Measurements from ENCODE around the gene FABP3.

Gene FABP3

DNA sequence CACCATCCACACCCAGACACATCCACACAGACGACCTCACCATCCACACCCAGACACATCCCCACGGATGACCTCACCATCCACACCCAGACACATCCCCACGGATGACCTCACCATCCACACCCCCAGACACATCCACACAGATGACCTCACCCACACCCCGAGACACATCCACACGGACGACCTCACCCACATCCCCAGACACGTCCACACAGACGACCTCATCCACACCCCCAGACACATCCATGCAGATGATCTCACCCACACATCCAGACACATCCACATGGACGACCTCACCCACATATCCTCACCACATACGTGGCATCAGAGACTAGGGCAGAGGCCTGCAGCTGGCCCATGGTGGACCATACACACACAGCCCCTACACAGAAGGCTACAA is 14.7 kb upstream of the FABP3 start (continued):
- TF ChIP-seq ZNF670 (tag by site-specific recombination; IDR thresholded peaks at IDR 0.05; ENCODE audit: low read depth) (no peak), ZNF791 (tag by site-specific recombination; IDR thresholded peaks at IDR 0.05) (peak; percentile 59; the same call in 1 of the 2 replicates), HIC1 (tag by site-specific recombination; IDR thresholded peaks at IDR 0.05) (peak; percentile 93), SCRT1 (tag by site-specific recombination; IDR thresholded peaks at IDR 0.05; ENCODE audit: borderline replicate concordance) (no peak), ZNF157 (tag by site-specific recombination; IDR thresholded peaks at IDR 0.05) (no peak), ZNF324 (tag by site-specific recombination; IDR thresholded peaks at IDR 0.05) (peak; percentile 97), ZNF350 (tag by site-specific recombination; IDR thresholded peaks at IDR 0.05) (no peak), ZBTB21 (tag by site-specific recombination; IDR thresholded peaks at IDR 0.05) (peak; percentile 90), ZNF677 (tag by site-specific recombination; IDR thresholded peaks at IDR 0.05) (no peak), ZNF37A (tag by site-specific recombination; IDR thresholded peaks at IDR 0.05) (no peak), SCRT2 (tag by site-specific recombination; IDR thresholded peaks at IDR 0.05) (peak; percentile 58; the same call in 1 of the 2 replicates), SALL2 (tag by site-specific recombination; IDR thresholded peaks at IDR 0.05; ENCODE audit: borderline replicate concordance) (no peak), ZNF202 (tag by site-specific recombination; IDR thresholded peaks at IDR 0.05; ENCODE audit: borderline replicate concordance) (no peak), ZFP69B (tag by site-specific recombination; IDR thresholded peaks at IDR 0.05) (peak; percentile 78; the same call in 1 of the 2 replicates), ZBTB48 (tag by site-specific recombination; IDR thresholded peaks at IDR 0.05) (0 out of 2 replicates have a peak, but pooled peaks have one; percentile 33), ZNF501 (tag by site-specific recombination; IDR thresholded peaks at IDR 0.05) (no peak), ZNF121 (tag by site-specific recombination; IDR thresholded peaks at IDR 0.05) (no peak), ZNF311 (tag by site-specific recombination; IDR thresholded peaks at IDR 0.05; ENCODE audit: borderline replicate concordance) (no peak), ZIC2 (tag by site-specific recombination; IDR thresholded peaks at IDR 0.05) (no peak), ZNF521 (tag by site-specific recombination; IDR thresholded peaks at IDR 0.05) (no peak), ZNF366 (tag by site-specific recombination; conservative IDR thresholded peaks at IDR 0.05) (peak; percentile 82), ZNF777 (tag by site-specific recombination; IDR thresholded peaks at IDR 0.05; ENCODE audit: borderline replicate concordance) (no peak), ZEB2 (tag by site-specific recombination; IDR thresholded peaks at IDR 0.05) (peak; percentile 90), ZNF660 (tag by site-specific recombination; IDR thresholded peaks at IDR 0.05) (no peak), ZNF133 (tag by site-specific recombination; IDR thresholded peaks at IDR 0.05) (no peak), SP7 (tag by site-specific recombination; IDR thresholded peaks at IDR 0.05) (peak; percentile 70; the same call in 1 of the 2 replicates), ZNF155 (tag by site-specific recombination; IDR thresholded peaks at IDR 0.05) (no peak), ZNF600 (tag by site-specific recombination; IDR thresholded peaks at IDR 0.05) (no peak), TRIM28 (IDR thresholded peaks at IDR 0.05; ENCODE audit: borderline replicate concordance, low read length) (no peak), KLF1 (tag by site-specific recombination; IDR thresholded peaks at IDR 0.05) (peak; percentile 96), GFI1B (tag by site-specific recombination; IDR thresholded peaks at IDR 0.05) (no peak)
- TF ChIP-seq, protein P1, sequence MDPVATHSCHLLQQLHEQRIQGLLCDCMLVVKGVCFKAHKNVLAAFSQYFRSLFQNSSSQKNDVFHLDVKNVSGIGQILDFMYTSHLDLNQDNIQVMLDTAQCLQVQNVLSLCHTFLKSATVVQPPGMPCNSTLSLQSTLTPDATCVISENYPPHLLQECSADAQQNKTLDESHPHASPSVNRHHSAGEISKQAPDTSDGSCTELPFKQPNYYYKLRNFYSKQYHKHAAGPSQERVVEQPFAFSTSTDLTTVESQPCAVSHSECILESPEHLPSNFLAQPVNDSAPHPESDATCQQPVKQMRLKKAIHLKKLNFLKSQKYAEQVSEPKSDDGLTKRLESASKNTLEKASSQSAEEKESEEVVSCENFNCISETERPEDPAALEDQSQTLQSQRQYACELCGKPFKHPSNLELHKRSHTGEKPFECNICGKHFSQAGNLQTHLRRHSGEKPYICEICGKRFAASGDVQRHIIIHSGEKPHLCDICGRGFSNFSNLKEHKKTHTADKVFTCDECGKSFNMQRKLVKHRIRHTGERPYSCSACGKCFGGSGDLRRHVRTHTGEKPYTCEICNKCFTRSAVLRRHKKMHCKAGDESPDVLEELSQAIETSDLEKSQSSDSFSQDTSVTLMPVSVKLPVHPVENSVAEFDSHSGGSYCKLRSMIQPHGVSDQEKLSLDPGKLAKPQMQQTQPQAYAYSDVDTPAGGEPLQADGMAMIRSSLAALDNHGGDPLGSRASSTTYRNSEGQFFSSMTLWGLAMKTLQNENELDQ (tag by site-specific recombination; IDR thresholded peaks at IDR 0.05; ENCODE audit: low read depth) = no peak
- TF ChIP-seq, protein P2, sequence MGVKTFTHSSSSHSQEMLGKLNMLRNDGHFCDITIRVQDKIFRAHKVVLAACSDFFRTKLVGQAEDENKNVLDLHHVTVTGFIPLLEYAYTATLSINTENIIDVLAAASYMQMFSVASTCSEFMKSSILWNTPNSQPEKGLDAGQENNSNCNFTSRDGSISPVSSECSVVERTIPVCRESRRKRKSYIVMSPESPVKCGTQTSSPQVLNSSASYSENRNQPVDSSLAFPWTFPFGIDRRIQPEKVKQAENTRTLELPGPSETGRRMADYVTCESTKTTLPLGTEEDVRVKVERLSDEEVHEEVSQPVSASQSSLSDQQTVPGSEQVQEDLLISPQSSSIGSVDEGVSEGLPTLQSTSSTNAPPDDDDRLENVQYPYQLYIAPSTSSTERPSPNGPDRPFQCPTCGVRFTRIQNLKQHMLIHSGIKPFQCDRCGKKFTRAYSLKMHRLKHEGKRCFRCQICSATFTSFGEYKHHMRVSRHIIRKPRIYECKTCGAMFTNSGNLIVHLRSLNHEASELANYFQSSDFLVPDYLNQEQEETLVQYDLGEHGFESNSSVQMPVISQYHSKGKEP (tag by site-specific recombination; IDR thresholded peaks at IDR 0.05) = no peak
- TF ChIP-seq, protein P3, sequence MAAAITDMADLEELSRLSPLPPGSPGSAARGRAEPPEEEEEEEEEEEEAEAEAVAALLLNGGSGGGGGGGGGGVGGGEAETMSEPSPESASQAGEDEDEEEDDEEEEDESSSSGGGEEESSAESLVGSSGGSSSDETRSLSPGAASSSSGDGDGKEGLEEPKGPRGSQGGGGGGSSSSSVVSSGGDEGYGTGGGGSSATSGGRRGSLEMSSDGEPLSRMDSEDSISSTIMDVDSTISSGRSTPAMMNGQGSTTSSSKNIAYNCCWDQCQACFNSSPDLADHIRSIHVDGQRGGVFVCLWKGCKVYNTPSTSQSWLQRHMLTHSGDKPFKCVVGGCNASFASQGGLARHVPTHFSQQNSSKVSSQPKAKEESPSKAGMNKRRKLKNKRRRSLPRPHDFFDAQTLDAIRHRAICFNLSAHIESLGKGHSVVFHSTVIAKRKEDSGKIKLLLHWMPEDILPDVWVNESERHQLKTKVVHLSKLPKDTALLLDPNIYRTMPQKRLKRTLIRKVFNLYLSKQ (tag by site-specific recombination; IDR thresholded peaks at IDR 0.05; ENCODE audit: borderline replicate concordance) = no peak
- TF ChIP-seq, protein P4, sequence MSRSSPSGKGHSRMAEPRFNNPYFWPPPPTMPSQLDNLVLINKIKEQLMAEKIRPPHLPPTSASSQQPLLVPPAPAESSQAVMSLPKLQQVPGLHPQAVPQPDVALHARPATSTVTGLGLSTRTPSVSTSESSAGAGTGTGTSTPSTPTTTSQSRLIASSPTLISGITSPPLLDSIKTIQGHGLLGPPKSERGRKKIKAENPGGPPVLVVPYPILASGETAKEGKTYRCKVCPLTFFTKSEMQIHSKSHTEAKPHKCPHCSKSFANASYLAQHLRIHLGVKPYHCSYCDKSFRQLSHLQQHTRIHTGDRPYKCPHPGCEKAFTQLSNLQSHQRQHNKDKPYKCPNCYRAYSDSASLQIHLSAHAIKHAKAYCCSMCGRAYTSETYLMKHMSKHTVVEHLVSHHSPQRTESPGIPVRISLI (tag by site-specific recombination; IDR thresholded peaks at IDR 0.05) = no peak

Data from HEK293 (cell line).